ENCODE data around the gene HSPD1. TPM values are rescaled to one million over a fixed set of nuclear protein-coding genes. Genes with fewer than 3 reads are reported as not detected.

HSPD1 gene
- total RNA-seq, 1 experiment from 2014 or later, result 877 TPM

- Histone ChIP-seq H3K36me3 (ENCODE audit: control insufficient read depth, insufficient read depth, low read length) (peaks cover 4% of the 10 kb centered on the region), H3K4me3 (ENCODE audit: low read depth, low read length) (no peak overlapping the region), H3K9me3 (no peaks in the 10 kb centered on the region), H3K4me1 (peaks cover 16% of the 10 kb centered on the region), H3K27me3 (replicated peaks; ENCODE audit: control insufficient read depth, insufficient read depth, low read length) (no peaks in the 10 kb centered on the region)
- intact Hi-C loops (cut with micrococcal nuclease; ENCODE audit: unreplicated experiment), result loop anchor here (5.0 kb wide), 1 partner anchor 203 kb away; the partner anchor contains the start of gene MARS2
- DNase-seq, result no peak
- H3K27ac Mint-ChIP-seq (ENCODE audit: unreplicated experiment), result no peak overlapping the region
- peaks cover 67% of the 10 kb centered on the region for H3K36me3 Mint-ChIP-seq (ENCODE audit: insufficient read depth, unreplicated experiment)
- no TSS peak for BruUV-seq (replicated peaks)
- H3K4me1 Mint-ChIP-seq (ENCODE audit: low read depth, unreplicated experiment), result peaks cover 7% of the 10 kb centered on the region
- no peaks in the 10 kb centered on the region for H3K9me3 Mint-ChIP-seq (ENCODE audit: unreplicated experiment)
- CTCF ChIA-PET, result no interaction called here
- POLR2A ChIA-PET, result interaction anchor here (0.6 kb wide), 1 partner anchor 10 kb away, joined by 4 read pairs; no protein-coding TSS in a partner anchor
- no peaks in the 10 kb centered on the region for H3K27me3 Mint-ChIP-seq (ENCODE audit: insufficient read depth, unreplicated experiment)
- H3K4me3 Mint-ChIP-seq (ENCODE audit: unreplicated experiment), result no peak overlapping the region
- TF ChIP-seq CTCF (IDR thresholded peaks at IDR 0.05; ENCODE audit: insufficient read depth in 1 of 2, low read depth in 1 of 2, low read length in 1 of 2, severe bottlenecking in 1 of 2, unreplicated experiment in 1 of 2), result no peak
These were observed 4.4 kb upstream of the HSPD1 start for GRCh38 chr2:197504000-197504399.

GRCh38 chr2:197502685-197503084, 3.0 kb upstream of the HSPD1 start:
- TF ChIP-seq CTCF (IDR thresholded peaks at IDR 0.05; ENCODE audit: insufficient read depth in 1 of 2, low read depth in 1 of 2, low read length in 1 of 2, severe bottlenecking in 1 of 2, unreplicated experiment in 1 of 2), result no peak
- Mint-ChIP-seq H3K9me3 (ENCODE audit: unreplicated experiment) (no peaks in the 10 kb centered on the region), H3K36me3 (ENCODE audit: insufficient read depth, unreplicated experiment) (peaks cover 80% of the 10 kb centered on the region), H3K27ac (ENCODE audit: unreplicated experiment) (peak overlapping the region; percentile 49), H3K4me1 (ENCODE audit: low read depth, unreplicated experiment) (peaks cover 7% of the 10 kb centered on the region), H3K27me3 (ENCODE audit: insufficient read depth, unreplicated experiment) (no peaks in the 10 kb centered on the region), H3K4me3 (ENCODE audit: unreplicated experiment) (peak overlapping the region; percentile 95)
- ChIA-PET CTCF (no interaction called here), POLR2A (no interaction called here)
- BruUV-seq (replicated peaks), result no TSS peak
- Histone ChIP-seq H3K27me3 (replicated peaks; ENCODE audit: control insufficient read depth, insufficient read depth, low read length) (no peaks in the 10 kb centered on the region), H3K9me3 (no peaks in the 10 kb centered on the region), H3K36me3 (ENCODE audit: control insufficient read depth, insufficient read depth, low read length) (peaks cover 4% of the 10 kb centered on the region), H3K4me1 (peaks cover 20% of the 10 kb centered on the region), H3K4me3 (ENCODE audit: low read depth, low read length) (no peak overlapping the region)
- DNase-seq, result no peak
- intact Hi-C loops (cut with micrococcal nuclease; ENCODE audit: unreplicated experiment), result loop anchor here (5.0 kb wide), 1 partner anchor 205 kb away; the partner anchor contains the start of gene MARS2

GRCh38 chr2:197502201-197502600, 2.6 kb upstream of the HSPD1 start:
- Mint-ChIP-seq H3K4me3 (ENCODE audit: unreplicated experiment) (peak overlapping the region; percentile 95), H3K27ac (ENCODE audit: unreplicated experiment) (peak overlapping the region; percentile 49), H3K4me1 (ENCODE audit: low read depth, unreplicated experiment) (peaks cover 7% of the 10 kb centered on the region), H3K36me3 (ENCODE audit: insufficient read depth, unreplicated experiment) (peaks cover 85% of the 10 kb centered on the region), H3K27me3 (ENCODE audit: insufficient read depth, unreplicated experiment) (no peaks in the 10 kb centered on the region), H3K9me3 (ENCODE audit: unreplicated experiment) (no peaks in the 10 kb centered on the region)
- Histone ChIP-seq H3K9me3 (no peaks in the 10 kb centered on the region), H3K36me3 (ENCODE audit: control insufficient read depth, insufficient read depth, low read length) (peaks cover 4% of the 10 kb centered on the region), H3K4me3 (ENCODE audit: low read depth, low read length) (peak overlapping the region; percentile 91; the same call in 1 of the 2 replicates), H3K4me1 (peaks cover 25% of the 10 kb centered on the region), H3K27me3 (replicated peaks; ENCODE audit: control insufficient read depth, insufficient read depth, low read length) (no peaks in the 10 kb centered on the region)
- intact Hi-C loops (cut with micrococcal nuclease; ENCODE audit: unreplicated experiment), result loop anchor here (5.0 kb wide), 1 partner anchor 205 kb away; the partner anchor contains the start of gene MARS2
- ChIA-PET CTCF (no interaction called here), POLR2A (no interaction called here)
- BruUV-seq (replicated peaks), result no TSS peak
- no peak for DNase-seq
- no peak for TF ChIP-seq CTCF (IDR thresholded peaks at IDR 0.05; ENCODE audit: insufficient read depth in 1 of 2, low read depth in 1 of 2, low read length in 1 of 2, severe bottlenecking in 1 of 2, unreplicated experiment in 1 of 2)

Measured in Caco-2 (cell line).